Activated naive CD8-positive, alpha-beta T cell treated with anti-CD3 and anti-CD28 coated beads, Interleukin-2, amount 10 ng/mL, durations not matched to agents 7 days and 5 days (primary cell): ENCODE data around the gene LSM6. TPM values are rescaled to one million over a fixed set of nuclear protein-coding genes. Genes with fewer than 3 reads are reported as not detected.

Experiments
- ATAC-seq: fragments of 150-1000 bp; cut with Tn5 transposase; one replicate; pipeline ENCODE4 v1.10.0; 2021; ENCODE audit warnings: low read depth, moderate library complexity
- POLR2A ChIA-PET: fragments of 350-600 bp; sonication (Branson Sonifier 250); formaldehyde crosslinking; loops from one replicate; lab custom pipeline; 2021; ENCODE audit warnings: antibody characterized with exemption; lab: Charles Lee
- DNase-seq: peaks from one replicate; pipeline ENCODE4 v3.0.0; 2021
- H3K27ac Mint-ChIP-seq: one replicate; pipeline ENCODE4 v1.8.0; 2022; ENCODE audit warnings: mild to moderate bottlenecking, mixed read lengths
- H3K27me3 Mint-ChIP-seq: one replicate; pipeline ENCODE4 v1.8.0; 2022; ENCODE audit warnings: mild to moderate bottlenecking, moderate library complexity, mixed read lengths
- H3K36me3 Mint-ChIP-seq: one replicate; pipeline ENCODE4 v1.8.0; 2021; ENCODE audit warnings: mild to moderate bottlenecking, mixed read lengths
- H3K4me1 Mint-ChIP-seq: one replicate; pipeline ENCODE4 v1.8.0; 2021; ENCODE audit warnings: mixed read lengths
- H3K4me3 Mint-ChIP-seq: one replicate; pipeline ENCODE4 v1.8.0; 2022; ENCODE audit warnings: mild to moderate bottlenecking, moderate library complexity, mixed read lengths
- H3K9me3 Mint-ChIP-seq: one replicate; pipeline ENCODE4 v1.8.0; 2021; ENCODE audit warnings: mixed read lengths
- total RNA-seq, 2 experiments: library from RNA; stranded (reverse); gene quantifications; one replicate each; pipeline ENCODE4 v1.2.3, GENCODE V29; 2021

The LSM6 gene
- 10 to 100 TPM; 54.7 to 54.9 TPM for total RNA-seq

- H3K9me3 Mint-ChIP-seq, result no peaks in the 10 kb centered on the region
- ATAC-seq (peak; percentile 93), DNase-seq (peak; percentile 83)
- H3K36me3 Mint-ChIP-seq, result peaks cover 5% of the 10 kb centered on the region
- H3K4me1 Mint-ChIP-seq, result peaks cover 24% of the 10 kb centered on the region
- POLR2A ChIA-PET, result interaction anchor here (0.7 kb wide), 1 partner anchor 237 kb away, joined by 3 read pairs; the partner anchor contains the start of gene ZNF827
- peak within 1 kb of the TSS; percentile 85 for H3K4me3 Mint-ChIP-seq
- H3K27ac Mint-ChIP-seq, result peak within 1 kb of the TSS; percentile 86
- no peaks in the 10 kb centered on the region for H3K27me3 Mint-ChIP-seq
These were observed at the start of gene LSM6 for GRCh38 chr4:146175541-146176453. LSM6 (plus strand) TSS chr4:146175718; CDS start chr4:146182922, 7,204 bp downstream.

- H3K27me3 Mint-ChIP-seq, result no peaks in the 10 kb centered on the region
- H3K4me3 Mint-ChIP-seq, result no peak overlapping the region
- no peak for DNase-seq
- no peaks in the 10 kb centered on the region for H3K36me3 Mint-ChIP-seq
- no peak for ATAC-seq
- peaks cover 4% of the 10 kb centered on the region for H3K4me1 Mint-ChIP-seq
- H3K27ac Mint-ChIP-seq, result no peak overlapping the region
- POLR2A ChIA-PET, result no interaction called here
- no peaks in the 10 kb centered on the region for H3K9me3 Mint-ChIP-seq
These were observed 43.1 kb upstream of the LSM6 start for GRCh38 chr4:146132445-146132844.

GRCh38 chr4:146134761-146135445 is 40.6 kb upstream of the LSM6 start:
- Mint-ChIP-seq H3K27ac (no peak overlapping the region), H3K27me3 (peaks cover 9% of the 10 kb centered on the region), H3K9me3 (no peaks in the 10 kb centered on the region), H3K4me3 (no peak overlapping the region), H3K4me1 (peaks cover 4% of the 10 kb centered on the region), H3K36me3 (no peaks in the 10 kb centered on the region)
- DNase-seq, result no peak
- no peak for ATAC-seq
- POLR2A ChIA-PET, result no interaction called here

GRCh38 chr4:146135941-146136340 is 39.6 kb upstream of the LSM6 start:
- DNase-seq (no peak), ATAC-seq (no peak)
- Mint-ChIP-seq H3K4me3 (no peak overlapping the region), H3K27me3 (peaks cover 9% of the 10 kb centered on the region), H3K4me1 (peaks cover 4% of the 10 kb centered on the region), H3K27ac (no peak overlapping the region), H3K36me3 (no peaks in the 10 kb centered on the region), H3K9me3 (no peaks in the 10 kb centered on the region)
- POLR2A ChIA-PET, result interaction anchor here (0.5 kb wide), 1 partner anchor 19 kb away, joined by 3 read pairs; no protein-coding TSS in a partner anchor

GRCh38 chr4:146142768-146143167 is 32.8 kb upstream of the LSM6 start:
- DNase-seq (no peak), ATAC-seq (no peak)
- H3K27me3 Mint-ChIP-seq, result peaks cover 11% of the 10 kb centered on the region
- H3K36me3 Mint-ChIP-seq, result no peaks in the 10 kb centered on the region
- H3K4me3 Mint-ChIP-seq, result no peak overlapping the region
- H3K27ac Mint-ChIP-seq, result no peak overlapping the region
- H3K9me3 Mint-ChIP-seq, result no peaks in the 10 kb centered on the region
- no peaks in the 10 kb centered on the region for H3K4me1 Mint-ChIP-seq
- POLR2A ChIA-PET, result no interaction called here

GRCh38 chr4:146143888-146144287 is 31.6 kb upstream of the LSM6 start:
- no peak overlapping the region for H3K27ac Mint-ChIP-seq

GRCh38 chr4:146146918-146147317 is 28.6 kb upstream of the LSM6 start:
- no peak for DNase-seq
- POLR2A ChIA-PET, result no interaction called here
- H3K36me3 Mint-ChIP-seq, result no peaks in the 10 kb centered on the region
- no peak for ATAC-seq
- H3K4me3 Mint-ChIP-seq, result no peak overlapping the region
- no peak overlapping the region for H3K27ac Mint-ChIP-seq
- H3K4me1 Mint-ChIP-seq, result no peaks in the 10 kb centered on the region
- peaks cover 3% of the 10 kb centered on the region for H3K27me3 Mint-ChIP-seq
- H3K9me3 Mint-ChIP-seq, result no peaks in the 10 kb centered on the region

More at GRCh38 chr4:146143888-146144287, 31.6 kb upstream of the LSM6 start:
- POLR2A ChIA-PET, result no interaction called here
- ATAC-seq, result no peak
- Mint-ChIP-seq H3K4me3 (no peak overlapping the region), H3K36me3 (no peaks in the 10 kb centered on the region), H3K27me3 (peaks cover 6% of the 10 kb centered on the region), H3K4me1 (no peaks in the 10 kb centered on the region), H3K9me3 (no peaks in the 10 kb centered on the region)
- no peak for DNase-seq

GRCh38 chr4:146148021-146148420 is 27.5 kb upstream of the LSM6 start:
- no peak for DNase-seq
- no peak overlapping the region for H3K27ac Mint-ChIP-seq
- POLR2A ChIA-PET, result no interaction called here
- no peak for ATAC-seq
- no peaks in the 10 kb centered on the region for H3K9me3 Mint-ChIP-seq
- H3K27me3 Mint-ChIP-seq, result no peaks in the 10 kb centered on the region
- H3K4me1 Mint-ChIP-seq, result no peaks in the 10 kb centered on the region
- no peak overlapping the region for H3K4me3 Mint-ChIP-seq
- no peaks in the 10 kb centered on the region for H3K36me3 Mint-ChIP-seq

- H3K4me1 Mint-ChIP-seq, result no peaks in the 10 kb centered on the region
- DNase-seq, result no peak
- H3K27me3 Mint-ChIP-seq, result peaks cover 9% of the 10 kb centered on the region
- H3K36me3 Mint-ChIP-seq, result no peaks in the 10 kb centered on the region
- H3K4me3 Mint-ChIP-seq, result no peak overlapping the region
- no peaks in the 10 kb centered on the region for H3K9me3 Mint-ChIP-seq
- POLR2A ChIA-PET, result no interaction called here
- H3K27ac Mint-ChIP-seq, result no peak overlapping the region
- ATAC-seq, result no peak
These were observed 21.5 kb upstream of the LSM6 start for GRCh38 chr4:146154057-146154456.

- H3K27ac Mint-ChIP-seq, result no peak overlapping the region
- POLR2A ChIA-PET, result interaction anchor here (0.6 kb wide), 1 partner anchor 19 kb away, joined by 3 read pairs; no protein-coding TSS in a partner anchor
- H3K36me3 Mint-ChIP-seq, result no peaks in the 10 kb centered on the region
- H3K4me1 Mint-ChIP-seq, result no peaks in the 10 kb centered on the region
- no peak for ATAC-seq
- no peaks in the 10 kb centered on the region for H3K9me3 Mint-ChIP-seq
- H3K27me3 Mint-ChIP-seq, result peaks cover 9% of the 10 kb centered on the region
- no peak overlapping the region for H3K4me3 Mint-ChIP-seq
- no peak for DNase-seq
These were observed 20.3 kb upstream of the LSM6 start for GRCh38 chr4:146155152-146155724.

- H3K36me3 Mint-ChIP-seq, result no peaks in the 10 kb centered on the region
- DNase-seq (no peak), ATAC-seq (no peak)
- H3K9me3 Mint-ChIP-seq, result peaks cover 2% of the 10 kb centered on the region
- POLR2A ChIA-PET, result no interaction called here
- H3K27me3 Mint-ChIP-seq, result peaks cover 9% of the 10 kb centered on the region
- no peaks in the 10 kb centered on the region for H3K4me1 Mint-ChIP-seq
- no peak overlapping the region for H3K4me3 Mint-ChIP-seq
- H3K27ac Mint-ChIP-seq, result no peak overlapping the region
These were observed 17.3 kb upstream of the LSM6 start for GRCh38 chr4:146158036-146158745.

- Mint-ChIP-seq H3K36me3 (no peaks in the 10 kb centered on the region), H3K27me3 (peaks cover 4% of the 10 kb centered on the region), H3K4me1 (no peaks in the 10 kb centered on the region), H3K9me3 (peaks cover 2% of the 10 kb centered on the region), H3K4me3 (no peak overlapping the region), H3K27ac (no peak overlapping the region)
- no peak for DNase-seq
- POLR2A ChIA-PET, result no interaction called here
- no peak for ATAC-seq
These were observed 16.0 kb upstream of the LSM6 start for GRCh38 chr4:146159384-146160058.
